ENCODE results near the gene TDRD10.

Gene TDRD10

DNA sequence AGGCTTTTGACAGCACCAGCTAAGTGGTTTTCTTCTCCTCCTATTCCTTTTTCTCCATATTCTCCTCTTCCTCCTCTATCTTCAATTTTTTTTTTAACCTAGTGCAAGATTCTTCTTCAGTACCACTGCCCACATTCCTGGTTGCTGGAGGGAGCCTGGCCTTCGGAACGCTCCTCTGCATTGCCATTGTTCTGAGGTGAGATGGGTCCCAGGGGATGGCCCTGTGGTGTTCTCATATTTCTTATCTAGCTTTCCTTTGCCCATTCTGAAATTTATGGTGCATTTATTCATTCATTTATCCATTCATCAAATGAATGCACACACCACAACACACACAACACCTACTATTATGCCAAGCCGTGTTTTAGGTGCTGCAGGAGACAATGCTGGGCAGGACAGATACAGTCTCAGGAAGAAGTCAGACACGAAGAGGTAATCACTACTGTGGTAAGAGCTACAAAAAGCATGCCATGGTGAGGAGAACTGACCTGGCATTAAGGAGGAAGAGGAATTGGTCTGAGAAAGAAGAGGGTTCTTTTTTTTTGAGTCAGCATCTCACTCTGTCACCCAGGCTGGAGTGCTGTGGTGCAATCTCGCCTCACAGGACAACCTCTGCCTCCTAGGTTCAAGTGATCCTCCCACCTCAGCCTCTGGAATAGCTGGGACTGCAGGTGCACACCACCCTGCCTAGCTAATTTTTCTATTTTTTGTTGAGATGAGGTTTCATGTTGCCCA lies 47.5 kb upstream of the TDRD10 start:
- no peak overlapping the region for H2AFZ ChIP-seq (ENCODE audit: low read depth, low read length)
- H3K27me3 ChIP-seq (ENCODE audit: low read depth, low read length), result no peaks in the 10 kb centered on the region
- no peak overlapping the region for H3K4me2 ChIP-seq (ENCODE audit: low read length)
- peaks cover 39% of the 10 kb centered on the region for H3K36me3 ChIP-seq (replicated peaks; ENCODE audit: low read depth, low read length)
- no peak overlapping the region for H3K27ac ChIP-seq (ENCODE audit: low read length)
- H3K4me1 ChIP-seq (ENCODE audit: low read length), result peaks cover 5% of the 10 kb centered on the region
- H4K20me1 ChIP-seq (ENCODE audit: insufficient read depth, low read length), result no peaks in the 10 kb centered on the region
- H3K79me2 ChIP-seq (ENCODE audit: low read length), result no peaks in the 10 kb centered on the region
- TF ChIP-seq EZH2phosphoT487 (IDR thresholded peaks at IDR 0.05; ENCODE audit: low read depth), result no peak
- no peak for TF ChIP-seq CTCF (IDR thresholded peaks at IDR 0.05; ENCODE audit: low read depth, low read length)
- no peak overlapping the region for H3K4me3 ChIP-seq (ENCODE audit: low read length)
- no peaks in the 10 kb centered on the region for H3K9me3 ChIP-seq (ENCODE audit: insufficient read depth, low read length)
- H3K9ac ChIP-seq (ENCODE audit: low read length), result no peak overlapping the region

- no peak overlapping the region for H3K9ac ChIP-seq (ENCODE audit: low read length)
- no peaks in the 10 kb centered on the region for H3K79me2 ChIP-seq (ENCODE audit: low read length)
- H3K36me3 ChIP-seq (replicated peaks; ENCODE audit: low read depth, low read length), result peaks cover 30% of the 10 kb centered on the region
- H3K9me3 ChIP-seq (ENCODE audit: insufficient read depth, low read length), result no peaks in the 10 kb centered on the region
- no peaks in the 10 kb centered on the region for H3K27me3 ChIP-seq (ENCODE audit: low read depth, low read length)
- TF ChIP-seq CTCF (IDR thresholded peaks at IDR 0.05; ENCODE audit: low read depth, low read length), result no peak
- TF ChIP-seq EZH2phosphoT487 (IDR thresholded peaks at IDR 0.05; ENCODE audit: low read depth), result no peak
- H3K4me2 ChIP-seq (ENCODE audit: low read length), result no peak overlapping the region
- peaks cover 5% of the 10 kb centered on the region for H3K4me1 ChIP-seq (ENCODE audit: low read length)
- H4K20me1 ChIP-seq (ENCODE audit: insufficient read depth, low read length), result no peaks in the 10 kb centered on the region
- H2AFZ ChIP-seq (ENCODE audit: low read depth, low read length), result no peak overlapping the region
- no peak overlapping the region for H3K4me3 ChIP-seq (ENCODE audit: low read length)
- H3K27ac ChIP-seq (ENCODE audit: low read length), result no peak overlapping the region
These were observed 45.4 kb upstream of the TDRD10 start for GRCh38 chr1:154456631-154457030.

GRCh38 chr1:154459080-154459479 lies 42.9 kb upstream of the TDRD10 start:
- Histone ChIP-seq H4K20me1 (ENCODE audit: insufficient read depth, low read length) (no peaks in the 10 kb centered on the region), H3K27ac (ENCODE audit: low read length) (no peak overlapping the region), H3K9me3 (ENCODE audit: insufficient read depth, low read length) (no peaks in the 10 kb centered on the region), H3K27me3 (ENCODE audit: low read depth, low read length) (no peaks in the 10 kb centered on the region), H3K4me3 (ENCODE audit: low read length) (no peak overlapping the region), H3K36me3 (replicated peaks; ENCODE audit: low read depth, low read length) (peaks cover 21% of the 10 kb centered on the region), H3K4me1 (ENCODE audit: low read length) (peaks cover 5% of the 10 kb centered on the region), H3K4me2 (ENCODE audit: low read length) (no peak overlapping the region), H3K79me2 (ENCODE audit: low read length) (no peaks in the 10 kb centered on the region), H2AFZ (ENCODE audit: low read depth, low read length) (no peak overlapping the region), H3K9ac (ENCODE audit: low read length) (no peak overlapping the region)
- TF ChIP-seq CTCF (IDR thresholded peaks at IDR 0.05; ENCODE audit: low read depth, low read length) (no peak), EZH2phosphoT487 (IDR thresholded peaks at IDR 0.05; ENCODE audit: low read depth) (no peak)

GRCh38 chr1:154460695-154461260 lies 41.2 kb upstream of the TDRD10 start:
- Histone ChIP-seq H3K4me3 (ENCODE audit: low read length) (no peak overlapping the region), H3K4me1 (ENCODE audit: low read length) (no peaks in the 10 kb centered on the region; the same call in 1 of the 2 replicates), H3K36me3 (replicated peaks; ENCODE audit: low read depth, low read length) (peaks cover 21% of the 10 kb centered on the region), H3K79me2 (ENCODE audit: low read length) (no peaks in the 10 kb centered on the region), H4K20me1 (ENCODE audit: insufficient read depth, low read length) (no peaks in the 10 kb centered on the region), H3K4me2 (ENCODE audit: low read length) (no peak overlapping the region), H3K27ac (ENCODE audit: low read length) (no peak overlapping the region), H2AFZ (ENCODE audit: low read depth, low read length) (no peak overlapping the region), H3K9ac (ENCODE audit: low read length) (no peak overlapping the region), H3K27me3 (ENCODE audit: low read depth, low read length) (no peaks in the 10 kb centered on the region), H3K9me3 (ENCODE audit: insufficient read depth, low read length) (no peaks in the 10 kb centered on the region)
- TF ChIP-seq EZH2phosphoT487 (IDR thresholded peaks at IDR 0.05; ENCODE audit: low read depth) (no peak), CTCF (IDR thresholded peaks at IDR 0.05; ENCODE audit: low read depth, low read length) (no peak)
